Measurements from ENCODE around the gene LPAR2. TPM values are rescaled to one million over a fixed set of nuclear protein-coding genes. Genes with fewer than 3 reads are reported as not detected.
A peak's percentile ranks its signal among the peaks of the same experiment; 100 is the strongest.

Gene LPAR2
- total RNA-seq, 1 donor: 0.72 TPM

DNA sequence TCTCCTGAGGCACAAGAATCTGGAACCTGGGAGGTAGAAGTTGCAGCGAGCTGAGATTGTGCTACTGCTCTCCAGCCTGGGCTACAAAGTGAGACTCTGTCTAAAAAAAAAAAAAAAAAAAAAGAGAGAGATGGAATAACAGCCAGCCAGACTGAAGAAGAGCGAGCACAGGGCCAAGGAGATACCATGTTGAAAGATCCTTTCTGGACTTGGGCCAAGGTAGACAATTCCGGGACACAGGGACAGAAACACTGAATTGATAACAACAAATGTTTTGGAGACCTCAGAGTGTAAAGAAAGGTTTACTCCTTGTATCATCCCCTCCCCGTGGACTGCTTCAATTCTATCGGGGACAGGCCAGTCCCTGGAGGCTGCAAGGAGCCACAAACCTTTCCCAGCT is 4.6 kb downstream of the LPAR2 start:
- Histone ChIP-seq H3K79me2 (ENCODE audit: insufficient read depth, low read length) (no peaks in the 10 kb centered on the region), H3K27me3 (ENCODE audit: insufficient read depth, low read length) (no peaks in the 10 kb centered on the region), H4K20me1 (ENCODE audit: insufficient read depth, low read length) (no peaks in the 10 kb centered on the region), H3K36me3 (ENCODE audit: insufficient read depth, low read length) (no peaks in the 10 kb centered on the region), H3K4me2 (ENCODE audit: insufficient read depth, low read length) (no peak overlapping the region), H3K4me3 (ENCODE audit: insufficient read depth, low read length) (no peak overlapping the region), H2AFZ (ENCODE audit: low read length) (no peak overlapping the region), H3K9me3 (ENCODE audit: low read depth, low read length) (no peaks in the 10 kb centered on the region), H3K27ac (ENCODE audit: low read depth, low read length) (no peak overlapping the region), H3K4me1 (ENCODE audit: insufficient read depth, low read length) (peaks cover 8% of the 10 kb centered on the region)
- DNase-seq (ENCODE audit: insufficient read length, low spot score, missing footprints): no peak
- TF ChIP-seq, protein P1, sequence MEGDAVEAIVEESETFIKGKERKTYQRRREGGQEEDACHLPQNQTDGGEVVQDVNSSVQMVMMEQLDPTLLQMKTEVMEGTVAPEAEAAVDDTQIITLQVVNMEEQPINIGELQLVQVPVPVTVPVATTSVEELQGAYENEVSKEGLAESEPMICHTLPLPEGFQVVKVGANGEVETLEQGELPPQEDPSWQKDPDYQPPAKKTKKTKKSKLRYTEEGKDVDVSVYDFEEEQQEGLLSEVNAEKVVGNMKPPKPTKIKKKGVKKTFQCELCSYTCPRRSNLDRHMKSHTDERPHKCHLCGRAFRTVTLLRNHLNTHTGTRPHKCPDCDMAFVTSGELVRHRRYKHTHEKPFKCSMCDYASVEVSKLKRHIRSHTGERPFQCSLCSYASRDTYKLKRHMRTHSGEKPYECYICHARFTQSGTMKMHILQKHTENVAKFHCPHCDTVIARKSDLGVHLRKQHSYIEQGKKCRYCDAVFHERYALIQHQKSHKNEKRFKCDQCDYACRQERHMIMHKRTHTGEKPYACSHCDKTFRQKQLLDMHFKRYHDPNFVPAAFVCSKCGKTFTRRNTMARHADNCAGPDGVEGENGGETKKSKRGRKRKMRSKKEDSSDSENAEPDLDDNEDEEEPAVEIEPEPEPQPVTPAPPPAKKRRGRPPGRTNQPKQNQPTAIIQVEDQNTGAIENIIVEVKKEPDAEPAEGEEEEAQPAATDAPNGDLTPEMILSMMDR (IDR thresholded peaks at IDR 0.05; ENCODE audit: extremely low read depth, low read depth, low read length): no peak

DNA sequence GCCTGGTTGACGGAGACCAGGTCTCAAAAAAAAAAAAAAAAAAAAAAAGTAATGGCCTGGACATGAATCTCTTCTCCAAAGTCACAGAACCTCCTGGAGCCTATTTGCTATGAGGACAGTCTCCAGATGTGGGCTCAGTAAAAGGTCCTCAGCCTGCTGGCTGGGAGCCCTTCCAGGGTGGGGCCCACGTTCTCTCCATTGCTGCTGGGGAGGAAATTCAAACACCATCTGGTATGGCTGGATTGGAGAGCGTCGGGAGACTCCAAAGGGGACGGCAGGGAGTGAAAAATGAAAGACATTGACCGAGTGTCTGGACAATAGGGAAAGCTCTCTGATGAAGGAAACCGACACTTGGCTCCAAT is 8.2 kb downstream of the LPAR2 start:
- Histone ChIP-seq H2AFZ (ENCODE audit: low read length) (no peak overlapping the region), H3K9me3 (ENCODE audit: low read depth, low read length) (no peaks in the 10 kb centered on the region), H3K36me3 (ENCODE audit: insufficient read depth, low read length) (no peaks in the 10 kb centered on the region), H3K4me3 (ENCODE audit: insufficient read depth, low read length) (no peak overlapping the region), H4K20me1 (ENCODE audit: insufficient read depth, low read length) (no peaks in the 10 kb centered on the region), H3K4me2 (ENCODE audit: insufficient read depth, low read length) (no peak overlapping the region), H3K27me3 (ENCODE audit: insufficient read depth, low read length) (no peaks in the 10 kb centered on the region), H3K4me1 (ENCODE audit: insufficient read depth, low read length) (peaks cover 8% of the 10 kb centered on the region), H3K27ac (ENCODE audit: low read depth, low read length) (no peak overlapping the region), H3K79me2 (ENCODE audit: insufficient read depth, low read length) (no peaks in the 10 kb centered on the region)
- peak; percentile 66 for DNase-seq (ENCODE audit: insufficient read length, low spot score, missing footprints)
- TF ChIP-seq, protein P1 (IDR thresholded peaks at IDR 0.05; ENCODE audit: extremely low read depth, low read depth, low read length): no peak

DNA sequence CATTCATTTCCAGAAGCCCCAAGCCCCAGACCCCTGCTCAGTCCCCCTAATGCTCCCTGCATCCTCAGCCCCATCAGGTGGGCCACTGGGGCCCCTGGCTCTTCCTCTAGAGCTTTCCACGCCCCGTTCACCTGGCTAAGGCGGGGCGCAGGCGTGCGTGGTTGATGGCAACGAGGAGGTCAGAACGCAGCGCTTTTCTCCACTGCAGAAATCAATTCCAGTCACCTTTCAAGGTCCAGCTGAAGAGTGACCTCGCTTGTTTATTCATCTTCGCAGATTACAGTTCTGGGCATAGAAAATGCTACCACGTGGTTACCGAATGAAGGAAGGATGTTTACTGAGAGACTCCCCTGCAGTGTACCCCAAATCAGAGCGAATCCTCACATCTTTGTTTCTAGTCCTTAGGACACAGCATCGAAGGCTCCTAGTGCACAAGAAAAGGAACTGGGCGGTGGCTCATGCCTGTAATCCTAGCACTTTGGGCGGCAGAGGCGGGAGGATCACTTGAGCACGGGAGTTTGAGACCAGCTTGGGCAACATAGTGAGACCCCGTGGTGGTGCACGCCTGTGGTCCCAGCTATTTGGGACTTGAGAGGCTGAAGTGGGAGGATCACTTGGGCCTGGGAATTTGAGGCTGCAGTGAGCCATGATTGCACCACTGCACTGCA is 8.7 kb downstream of the LPAR2 start:
- Histone ChIP-seq H4K20me1 (ENCODE audit: insufficient read depth, low read length) (no peaks in the 10 kb centered on the region), H3K4me2 (ENCODE audit: insufficient read depth, low read length) (peak overlapping the region; percentile 81), H3K4me3 (ENCODE audit: insufficient read depth, low read length) (peak overlapping the region; percentile 71), H3K9me3 (ENCODE audit: low read depth, low read length) (no peaks in the 10 kb centered on the region), H3K27ac (ENCODE audit: low read depth, low read length) (no peak overlapping the region), H3K27me3 (ENCODE audit: insufficient read depth, low read length) (no peaks in the 10 kb centered on the region), H2AFZ (ENCODE audit: low read length) (peak overlapping the region; percentile 29), H3K79me2 (ENCODE audit: insufficient read depth, low read length) (no peaks in the 10 kb centered on the region), H3K36me3 (ENCODE audit: insufficient read depth, low read length) (no peaks in the 10 kb centered on the region), H3K4me1 (ENCODE audit: insufficient read depth, low read length) (peaks cover 8% of the 10 kb centered on the region)
- TF ChIP-seq, protein P1 (IDR thresholded peaks at IDR 0.05; ENCODE audit: extremely low read depth, low read depth, low read length): no peak
- peak; percentile 48 for DNase-seq (ENCODE audit: insufficient read length, low spot score, missing footprints)

DNA sequence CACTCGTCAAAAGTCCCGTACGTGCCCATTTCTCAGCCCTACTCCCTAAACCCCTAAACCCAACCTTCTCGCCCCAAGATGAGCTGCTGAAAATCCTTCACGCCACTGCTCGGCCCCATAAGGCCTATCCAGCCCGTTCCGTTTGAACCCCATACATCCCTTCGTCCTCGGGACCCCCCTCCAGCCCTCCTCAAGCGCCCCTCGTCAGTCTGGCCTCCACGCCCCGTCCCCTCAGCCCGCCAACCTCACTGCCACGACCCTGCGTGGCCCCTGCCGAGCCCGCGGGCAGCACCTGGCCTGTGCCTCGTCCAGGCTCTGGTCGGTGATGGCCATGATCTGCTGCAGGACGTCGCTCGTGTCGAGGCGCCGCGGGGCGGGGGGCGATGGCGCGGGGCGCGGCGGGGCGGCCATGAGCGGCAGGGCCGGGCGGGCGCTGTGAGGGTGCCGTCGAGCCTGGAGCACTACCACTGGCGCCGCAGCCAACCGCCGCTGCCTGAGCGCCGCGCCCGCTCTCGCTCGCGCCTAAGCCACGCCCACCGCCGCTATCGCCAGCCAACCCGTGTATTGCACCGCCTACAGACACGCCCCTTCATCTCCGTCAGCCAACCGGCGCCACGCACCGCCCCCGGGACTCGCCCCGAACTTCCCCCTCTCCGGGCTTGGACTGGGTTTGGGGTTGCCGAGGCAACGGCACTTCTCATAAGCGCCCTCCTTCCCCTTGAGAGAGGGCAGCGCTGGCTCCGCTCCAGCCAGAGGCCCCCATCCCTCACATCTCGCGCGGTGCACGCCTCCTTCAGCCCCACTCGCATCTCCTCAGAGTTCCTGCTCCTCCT is 9.6 kb downstream of the LPAR2 start, which contains the start of gene PBX4:
Gene PBX4, minus strand, starts transcription at position 469 of the 833 bp plus-strand sequence. Its CDS starts 58 bp downstream, at position 411.
- peak within 1 kb of the TSS; percentile 81 for H3K4me2 ChIP-seq (ENCODE audit: insufficient read depth, low read length)
- no peaks in the 10 kb centered on the region for H3K36me3 ChIP-seq (ENCODE audit: insufficient read depth, low read length)
- H3K4me1 ChIP-seq (ENCODE audit: insufficient read depth, low read length): peaks cover 8% of the 10 kb centered on the region
- no peaks in the 10 kb centered on the region for H4K20me1 ChIP-seq (ENCODE audit: insufficient read depth, low read length)
- DNase-seq (ENCODE audit: insufficient read length, low spot score, missing footprints): peak; percentile 99
- H3K27me3 ChIP-seq (ENCODE audit: insufficient read depth, low read length): no peaks in the 10 kb centered on the region
- H2AFZ ChIP-seq (ENCODE audit: low read length): peak within 1 kb of the TSS; percentile 89
- H3K4me3 ChIP-seq (ENCODE audit: insufficient read depth, low read length): peak within 1 kb of the TSS; percentile 71
- no peak within 1 kb of the TSS for H3K27ac ChIP-seq (ENCODE audit: low read depth, low read length)
- TF ChIP-seq, protein P1 (IDR thresholded peaks at IDR 0.05; ENCODE audit: extremely low read depth, low read depth, low read length): no peak
- H3K9me3 ChIP-seq (ENCODE audit: low read depth, low read length): no peaks in the 10 kb centered on the region
- H3K79me2 ChIP-seq (ENCODE audit: insufficient read depth, low read length): no peaks in the 10 kb centered on the region
